Activated CD8-positive, alpha-beta memory T cell treated with anti-CD3 and anti-CD28 coated beads for 24 hours (primary cell): ENCODE data around the gene TYW1.
"Not testable (repeated sequence)": the region's sequence is repeated elsewhere in the genome, so short reads cannot be mapped to it uniquely, and the experiment has no call there.

Source experiments
- DNase-seq: peaks from one replicate; pipeline ENCODE4 v3.0.0-alpha.2; 2020

TYW1 gene

GRCh38 chr7:67049908-67050307, 53.3 kb downstream of the TYW1 start:
- DNase-seq: not testable (repeated sequence)

GRCh38 chr7:67052161-67052560, 55.5 kb downstream of the TYW1 start:
- not testable (repeated sequence) for DNase-seq

- no peak for DNase-seq
Measured at GRCh38 chr7:67056683-67057082, 60.0 kb downstream of the TYW1 start.

GRCh38 chr7:67061321-67061720, 64.7 kb downstream of the TYW1 start:
- DNase-seq: not testable (repeated sequence)

- not testable (repeated sequence) for DNase-seq
Measured at GRCh38 chr7:67062802-67063201, 66.2 kb downstream of the TYW1 start.

GRCh38 chr7:67066950-67067622, 70.5 kb downstream of the TYW1 start:
- DNase-seq: not testable (repeated sequence)

GRCh38 chr7:67076120-67076519, 79.5 kb downstream of the TYW1 start:
- not testable (repeated sequence) for DNase-seq

- DNase-seq: not testable (repeated sequence)
Measured at GRCh38 chr7:67082880-67083279, 86.2 kb downstream of the TYW1 start.

GRCh38 chr7:67089261-67089660, 92.6 kb downstream of the TYW1 start:
- DNase-seq: not testable (repeated sequence)

GRCh38 chr7:67091053-67091452, 94.4 kb downstream of the TYW1 start:
- DNase-seq: not testable (repeated sequence)

GRCh38 chr7:67098031-67098430, 101.4 kb downstream of the TYW1 start:
- not testable (repeated sequence) for DNase-seq

GRCh38 chr7:67099406-67099805, 102.8 kb downstream of the TYW1 start:
- not testable (repeated sequence) for DNase-seq

- not testable (repeated sequence) for DNase-seq
Measured at GRCh38 chr7:67100038-67100437, 103.4 kb downstream of the TYW1 start.

- DNase-seq: no peak
Measured at GRCh38 chr7:67100956-67101361, 104.3 kb downstream of the TYW1 start.

GRCh38 chr7:67104937-67105336, 108.3 kb downstream of the TYW1 start:
- not testable (repeated sequence) for DNase-seq

GRCh38 chr7:67105377-67105776, 108.7 kb downstream of the TYW1 start:
- no peak for DNase-seq

- not testable (repeated sequence) for DNase-seq
Measured at GRCh38 chr7:67106255-67106654, 109.6 kb downstream of the TYW1 start.

- DNase-seq: not testable (repeated sequence)
Measured at GRCh38 chr7:67111342-67111741, 114.7 kb downstream of the TYW1 start.

GRCh38 chr7:67114483-67115246, 118.0 kb downstream of the TYW1 start:
- DNase-seq: not testable (repeated sequence)

- DNase-seq: not testable (repeated sequence)
Measured at GRCh38 chr7:67120491-67120890, 123.9 kb downstream of the TYW1 start.

GRCh38 chr7:67128257-67128656, 131.6 kb downstream of the TYW1 start:
- DNase-seq: not testable (repeated sequence)

GRCh38 chr7:67130766-67131165, 134.1 kb downstream of the TYW1 start:
- DNase-seq: not testable (repeated sequence)

- DNase-seq: not testable (repeated sequence)
Measured at GRCh38 chr7:67134912-67135311, 138.3 kb downstream of the TYW1 start.
